ENCODE data around the gene PRPH. TPM values are rescaled to one million over a fixed set of nuclear protein-coding genes. Genes with fewer than 3 reads are reported as not detected.

PRPH gene
- total and polyA plus RNA-seq, 2 of the 13 experiments (the other 11 are each of a cell fraction or from before 2014, with no cell fraction given), result 0.12 TPM; not detected in 1

DNA sequence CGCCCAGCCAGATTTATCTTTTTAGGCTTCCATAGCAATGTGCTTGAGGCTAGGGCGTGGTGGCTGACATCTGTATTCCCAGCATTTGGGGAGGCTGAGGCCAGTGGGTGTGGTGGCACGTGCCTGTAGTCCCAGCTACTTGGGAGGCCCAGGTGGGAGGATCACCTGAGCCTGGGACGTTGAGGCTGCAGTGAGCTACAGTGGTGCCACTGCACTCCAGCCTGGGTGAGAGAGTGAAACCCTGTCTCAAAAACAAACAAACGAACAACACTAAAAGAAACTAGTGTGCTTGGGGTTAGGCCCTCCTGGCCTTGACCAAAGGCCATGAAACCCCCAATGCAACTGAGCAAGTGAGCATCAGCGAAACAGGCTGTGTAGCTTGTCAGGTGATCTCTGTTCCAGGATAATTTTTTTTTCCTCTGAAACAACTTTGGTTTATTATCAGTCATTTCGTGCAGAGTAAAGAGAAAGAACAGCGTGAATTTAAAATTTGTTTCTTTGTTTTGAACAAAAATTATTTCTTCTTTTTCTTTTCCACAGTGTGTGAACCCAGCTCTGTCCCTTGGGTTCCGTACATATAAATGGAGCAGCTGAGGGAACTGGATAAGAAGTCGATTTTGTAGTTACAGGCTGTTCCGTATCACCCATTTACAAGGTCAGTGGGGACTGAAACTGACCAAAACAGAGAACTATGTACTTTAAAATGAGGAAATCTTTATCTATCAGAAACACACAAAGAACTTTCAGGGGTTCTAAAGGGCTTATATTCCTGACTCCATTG is 38.9 kb upstream of the PRPH start (continued):
- TF ChIP-seq HNF1A (IDR thresholded peaks at IDR 0.05; ENCODE audit: low read depth) (no peak), HNF1A (CRISPR knock-in tag; IDR thresholded peaks at IDR 0.05; ENCODE audit: borderline replicate concordance) (peak; percentile 44; the same call in 1 of the 2 replicates), AGO1 (IDR thresholded peaks at IDR 0.05; ENCODE audit: low read depth, low read length, poor library complexity, severe bottlenecking) (no peak), ZNF574 (CRISPR knock-in tag; IDR thresholded peaks at IDR 0.05) (peak; percentile 76), SP4 (CRISPR knock-in tag; IDR thresholded peaks at IDR 0.05) (peak; percentile 47; the same call in 1 of the 2 replicates), FOXP1 (IDR thresholded peaks at IDR 0.05) (no peak), FOXP1 (CRISPR knock-in tag; IDR thresholded peaks at IDR 0.05) (peak; percentile 65; the same call in 1 of the 2 replicates), KLF6 (CRISPR knock-in tag; IDR thresholded peaks at IDR 0.05) (no peak), ZNF225 (CRISPR knock-in tag; IDR thresholded peaks at IDR 0.05) (0 out of 2 replicates have a peak, but pooled peaks have one; percentile 38), IKZF1 (IDR thresholded peaks at IDR 0.05) (no peak), ZBTB42 (CRISPR knock-in tag; IDR thresholded peaks at IDR 0.05) (no peak), ZNF3 (CRISPR knock-in tag; IDR thresholded peaks at IDR 0.05) (peak; percentile 45; the same call in 1 of the 2 replicates), BCL6 (CRISPR knock-in tag; IDR thresholded peaks at IDR 0.05) (peak; percentile 74), ZNF431 (CRISPR knock-in tag; IDR thresholded peaks at IDR 0.05; ENCODE audit: borderline replicate concordance, low read depth) (peak; percentile 92; the same call in 1 of the 2 replicates), FOXK1 (CRISPR knock-in tag; IDR thresholded peaks at IDR 0.05; ENCODE audit: borderline replicate concordance, low read depth) (0 out of 2 replicates have a peak, but pooled peaks have one; percentile 9), ZNF253 (CRISPR knock-in tag; IDR thresholded peaks at IDR 0.05; ENCODE audit: borderline replicate concordance) (no peak), IRF2 (CRISPR knock-in tag; IDR thresholded peaks at IDR 0.05) (peak; percentile 36; the same call in 1 of the 2 replicates), ZNF567 (CRISPR knock-in tag; IDR thresholded peaks at IDR 0.05; ENCODE audit: borderline replicate concordance) (no peak), GABPB1 (CRISPR knock-in tag; IDR thresholded peaks at IDR 0.05) (peak; percentile 43; the same call in 1 of the 2 replicates), NFATC3 (CRISPR knock-in tag; IDR thresholded peaks at IDR 0.05) (no peak), U2AF2 (IDR thresholded peaks at IDR 0.05; ENCODE audit: low read depth, low read length) (no peak)
- TF ChIP-seq, protein P1, sequence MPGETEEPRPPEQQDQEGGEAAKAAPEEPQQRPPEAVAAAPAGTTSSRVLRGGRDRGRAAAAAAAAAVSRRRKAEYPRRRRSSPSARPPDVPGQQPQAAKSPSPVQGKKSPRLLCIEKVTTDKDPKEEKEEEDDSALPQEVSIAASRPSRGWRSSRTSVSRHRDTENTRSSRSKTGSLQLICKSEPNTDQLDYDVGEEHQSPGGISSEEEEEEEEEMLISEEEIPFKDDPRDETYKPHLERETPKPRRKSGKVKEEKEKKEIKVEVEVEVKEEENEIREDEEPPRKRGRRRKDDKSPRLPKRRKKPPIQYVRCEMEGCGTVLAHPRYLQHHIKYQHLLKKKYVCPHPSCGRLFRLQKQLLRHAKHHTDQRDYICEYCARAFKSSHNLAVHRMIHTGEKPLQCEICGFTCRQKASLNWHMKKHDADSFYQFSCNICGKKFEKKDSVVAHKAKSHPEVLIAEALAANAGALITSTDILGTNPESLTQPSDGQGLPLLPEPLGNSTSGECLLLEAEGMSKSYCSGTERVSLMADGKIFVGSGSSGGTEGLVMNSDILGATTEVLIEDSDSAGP (CRISPR knock-in tag; IDR thresholded peaks at IDR 0.05; ENCODE audit: borderline replicate concordance), result peak; percentile 48

All from HepG2 (cell line).